ENCODE results near the gene ERC2. TPM values are rescaled to one million over a fixed set of nuclear protein-coding genes. Genes with fewer than 3 reads are reported as not detected.

Gene ERC2
- polyA plus RNA-seq, 3 donors from 2014 or later: not detected

Other genes with a start within 250 kb of the ERC2 start
- 10 to 100 TPM in 2 of 3 donors, 1 to 10 TPM in 1; 9.8 to 14.0 (median 11.1) TPM for gene CCDC66, start 88.7 kb upstream of the ERC2 start, polyA plus RNA-seq
- 10 to 100 TPM; 17.0 to 37.3 (median 20.6) TPM for gene TASOR, start 214.8 kb upstream of the ERC2 start, polyA plus RNA-seq